CD4-positive, alpha-beta T cell treated with Interleukin-21 for 1 hour (primary cell): ENCODE results near the gene NTN3.
"Not testable (repeated sequence)": the region's sequence is repeated elsewhere in the genome, so short reads cannot be mapped to it uniquely, and the experiment has no call there.

ENCODE experiments used
- DNase-seq: peaks from one replicate; pipeline ENCODE4 v3.0.0-alpha.2; 2020

NTN3 gene

DNA sequence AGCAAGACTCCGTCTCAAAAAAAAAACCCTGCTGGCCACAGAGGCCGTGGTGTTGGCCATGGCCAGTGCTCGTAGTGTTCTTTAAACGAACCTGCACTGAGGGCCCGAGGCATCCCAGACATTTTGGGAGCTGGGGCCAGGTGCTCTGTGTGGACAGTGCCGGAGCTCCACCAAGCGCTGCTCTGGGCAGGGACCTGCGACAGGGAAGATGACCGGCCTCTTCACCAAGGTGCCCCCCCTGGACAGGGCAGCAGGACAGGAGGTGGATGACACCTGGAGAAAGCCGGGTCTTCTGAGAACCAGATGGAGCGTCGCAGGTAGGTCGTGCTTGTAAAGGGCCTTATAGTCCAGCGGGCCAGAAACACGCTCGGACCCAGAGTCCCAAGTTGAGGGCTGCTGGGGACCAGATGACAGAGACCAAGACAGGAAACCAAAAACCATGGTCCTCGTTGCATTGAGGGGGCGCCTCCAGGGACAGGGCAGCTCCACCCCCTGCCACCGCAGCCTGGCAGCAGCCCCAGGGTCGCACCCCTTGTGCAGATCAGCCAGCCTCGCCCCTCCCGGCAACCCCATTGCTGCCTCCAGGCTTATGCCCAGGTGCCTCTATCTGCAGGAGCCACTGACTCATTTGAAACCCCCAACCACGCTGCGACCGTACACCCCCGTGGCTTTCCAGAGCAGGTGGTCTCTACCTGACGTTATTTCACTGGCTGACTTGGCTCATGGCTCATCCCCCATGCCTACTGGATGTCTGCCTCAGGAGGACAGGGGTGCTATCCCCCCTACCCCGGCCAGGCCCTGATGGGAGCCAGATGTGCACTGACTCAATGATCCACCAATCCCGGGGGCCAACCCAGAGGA is 4.2 kb upstream of the NTN3 start:
- DNase-seq: no peak

DNA sequence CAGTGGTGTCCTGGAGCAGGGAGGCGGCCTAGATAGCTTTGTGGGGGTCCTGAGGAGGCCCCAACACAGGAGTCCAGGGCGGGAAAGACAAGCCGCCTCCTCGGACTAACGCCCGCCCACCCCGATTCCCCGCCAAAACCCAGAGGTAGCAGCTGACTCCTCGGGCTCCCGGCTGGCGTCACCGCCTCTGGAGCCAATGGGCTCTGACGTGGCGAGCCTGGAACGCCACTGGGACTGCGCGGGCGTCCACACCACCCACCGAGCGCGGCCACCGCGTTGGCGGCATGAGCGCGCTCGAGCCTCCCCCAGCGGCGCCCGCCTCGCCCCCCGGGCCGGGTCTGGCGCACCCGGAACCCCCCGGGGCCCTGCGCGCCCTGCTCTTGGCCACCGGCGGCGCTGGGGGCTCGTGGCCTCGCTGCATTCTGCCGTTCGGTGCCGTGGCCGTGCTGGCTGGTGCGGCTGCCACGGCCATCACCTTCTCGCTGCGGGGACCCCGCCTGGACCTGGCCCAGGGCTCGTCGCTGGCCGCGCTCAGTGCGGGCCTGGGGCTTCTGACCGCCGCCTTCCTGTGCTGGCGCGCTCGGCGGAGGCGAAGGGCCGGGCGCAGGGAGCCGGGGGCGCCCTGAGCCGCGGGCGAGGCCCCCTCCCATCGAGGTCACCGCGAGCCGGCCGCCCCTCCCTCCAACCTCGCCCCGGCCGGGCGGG is 3.4 kb upstream of the NTN3 start:
- DNase-seq: no peak

GRCh38 chr16:2468233-2468724 is 2.8 kb upstream of the NTN3 start:
- no peak for DNase-seq

DNA sequence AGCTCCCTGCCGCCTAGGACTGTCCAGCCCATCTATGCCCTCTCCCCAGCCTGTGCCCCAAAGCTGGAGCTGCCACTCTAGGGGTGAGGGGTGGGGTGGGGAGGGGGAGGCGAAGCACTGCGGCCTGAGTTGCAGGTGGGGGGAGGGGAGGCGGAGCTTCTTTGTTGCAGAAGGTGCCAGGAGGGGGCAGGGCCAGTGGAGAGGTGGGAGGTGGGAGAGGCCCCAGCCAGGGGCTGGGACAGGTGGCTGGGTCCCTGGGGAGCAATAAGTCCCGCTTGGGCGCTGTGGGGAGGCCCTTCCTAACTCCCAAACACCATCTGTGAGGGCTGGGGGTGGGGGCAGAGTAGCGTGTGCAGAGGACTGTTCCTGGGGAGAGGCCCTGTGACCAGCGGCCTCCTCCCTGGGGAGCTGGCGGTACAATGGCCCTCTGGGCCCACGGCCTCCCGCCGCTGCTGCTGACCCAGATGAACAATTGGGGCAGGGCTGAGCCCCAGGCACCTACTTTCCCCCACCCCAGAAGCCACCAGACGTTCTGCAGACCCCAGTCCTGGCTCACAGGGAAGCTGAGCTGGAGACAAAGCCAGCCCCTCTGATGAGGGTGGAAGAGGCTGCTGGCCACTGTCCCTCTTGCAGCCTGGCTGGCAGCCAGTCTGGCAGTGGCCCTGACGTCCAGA is 2.2 kb upstream of the NTN3 start:
- DNase-seq: no peak

GRCh38 chr16:2469399-2470233 is 1.5 kb upstream of the NTN3 start:
- DNase-seq: no peak

DNA sequence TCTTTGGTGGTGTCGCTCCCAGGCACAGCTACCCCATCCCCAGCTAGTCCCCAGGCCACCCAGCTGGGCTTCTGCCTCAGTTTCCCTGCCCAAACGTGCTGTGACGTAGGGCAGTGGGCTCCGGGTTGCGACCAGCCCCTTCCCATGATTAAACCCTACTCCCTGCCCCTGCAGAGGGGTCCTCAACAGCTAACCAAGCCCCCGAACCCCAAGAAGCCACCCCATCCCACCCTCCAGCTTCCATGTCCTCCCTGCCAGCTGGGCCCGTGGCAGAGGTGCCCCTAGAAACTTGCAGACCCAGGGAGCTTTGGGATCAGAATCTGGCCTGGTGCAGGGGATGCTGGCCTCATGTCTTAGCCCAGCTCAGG is 879 bp upstream of the NTN3 start:
- no peak for DNase-seq

- no peak for DNase-seq
These were observed 488 bp upstream of the NTN3 start for GRCh38 chr16:2470603-2471015.

- no peak for DNase-seq
These were observed 773 bp downstream of the NTN3 start for GRCh38 chr16:2471653-2472487.

DNA sequence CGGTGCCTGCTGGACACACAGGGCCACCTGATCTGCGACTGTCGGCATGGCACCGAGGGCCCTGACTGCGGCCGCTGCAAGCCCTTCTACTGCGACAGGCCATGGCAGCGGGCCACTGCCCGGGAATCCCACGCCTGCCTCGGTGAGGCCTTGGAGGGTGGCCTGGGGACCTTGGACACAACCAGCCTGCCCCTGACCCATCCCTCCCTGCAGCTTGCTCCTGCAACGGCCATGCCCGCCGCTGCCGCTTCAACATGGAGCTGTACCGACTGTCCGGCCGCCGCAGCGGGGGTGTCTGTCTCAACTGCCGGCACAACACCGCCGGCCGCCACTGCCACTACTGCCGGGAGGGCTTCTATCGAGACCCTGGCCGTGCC is 1.4 kb downstream of the NTN3 start:
- no peak for DNase-seq

DNA sequence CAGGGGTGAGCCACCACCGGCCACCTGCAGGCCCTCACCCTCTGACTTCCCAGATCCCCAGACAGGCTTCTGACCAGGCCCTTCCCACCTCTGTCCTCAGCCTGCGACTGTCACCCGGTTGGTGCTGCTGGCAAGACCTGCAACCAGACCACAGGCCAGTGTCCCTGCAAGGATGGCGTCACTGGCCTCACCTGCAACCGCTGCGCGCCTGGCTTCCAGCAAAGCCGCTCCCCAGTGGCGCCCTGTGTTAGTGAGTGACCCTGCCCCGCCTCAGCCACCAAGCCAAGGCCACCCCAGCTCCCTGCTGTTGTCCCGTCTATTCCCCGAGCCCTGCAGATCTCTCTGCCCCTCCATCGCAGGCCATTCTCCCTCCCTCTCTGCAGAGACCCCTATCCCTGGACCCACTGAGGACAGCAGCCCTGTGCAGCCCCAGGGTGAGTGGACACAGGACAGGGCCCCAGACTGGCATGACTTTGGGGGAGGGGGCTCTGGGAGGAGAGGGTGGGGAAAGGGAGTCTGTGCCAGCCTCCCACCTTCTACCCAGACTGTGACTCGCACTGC is 1.9 kb downstream of the NTN3 start:
- no peak for DNase-seq

DNA sequence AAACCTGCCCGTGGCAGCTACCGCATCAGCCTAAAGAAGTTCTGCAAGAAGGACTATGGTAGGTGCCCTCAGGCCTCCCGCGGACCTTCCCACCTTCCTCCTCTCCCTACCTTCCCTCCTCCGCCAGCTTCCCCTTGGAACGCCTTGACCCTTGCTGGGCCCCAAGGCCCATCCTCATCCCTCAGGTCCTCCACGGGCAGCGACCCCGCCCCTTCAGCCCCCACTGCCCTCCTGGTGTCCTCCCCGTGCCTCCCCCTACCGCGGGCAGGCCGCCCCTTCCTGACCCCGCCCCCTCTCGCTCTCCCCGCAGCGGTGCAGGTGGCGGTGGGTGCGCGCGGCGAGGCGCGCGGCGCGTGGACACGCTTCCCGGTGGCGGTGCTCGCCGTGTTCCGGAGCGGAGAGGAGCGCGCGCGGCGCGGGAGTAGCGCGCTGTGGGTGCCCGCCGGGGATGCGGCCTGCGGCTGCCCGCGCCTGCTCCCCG is 2.4 kb downstream of the NTN3 start:
- DNase-seq: peak; percentile 29

DNA sequence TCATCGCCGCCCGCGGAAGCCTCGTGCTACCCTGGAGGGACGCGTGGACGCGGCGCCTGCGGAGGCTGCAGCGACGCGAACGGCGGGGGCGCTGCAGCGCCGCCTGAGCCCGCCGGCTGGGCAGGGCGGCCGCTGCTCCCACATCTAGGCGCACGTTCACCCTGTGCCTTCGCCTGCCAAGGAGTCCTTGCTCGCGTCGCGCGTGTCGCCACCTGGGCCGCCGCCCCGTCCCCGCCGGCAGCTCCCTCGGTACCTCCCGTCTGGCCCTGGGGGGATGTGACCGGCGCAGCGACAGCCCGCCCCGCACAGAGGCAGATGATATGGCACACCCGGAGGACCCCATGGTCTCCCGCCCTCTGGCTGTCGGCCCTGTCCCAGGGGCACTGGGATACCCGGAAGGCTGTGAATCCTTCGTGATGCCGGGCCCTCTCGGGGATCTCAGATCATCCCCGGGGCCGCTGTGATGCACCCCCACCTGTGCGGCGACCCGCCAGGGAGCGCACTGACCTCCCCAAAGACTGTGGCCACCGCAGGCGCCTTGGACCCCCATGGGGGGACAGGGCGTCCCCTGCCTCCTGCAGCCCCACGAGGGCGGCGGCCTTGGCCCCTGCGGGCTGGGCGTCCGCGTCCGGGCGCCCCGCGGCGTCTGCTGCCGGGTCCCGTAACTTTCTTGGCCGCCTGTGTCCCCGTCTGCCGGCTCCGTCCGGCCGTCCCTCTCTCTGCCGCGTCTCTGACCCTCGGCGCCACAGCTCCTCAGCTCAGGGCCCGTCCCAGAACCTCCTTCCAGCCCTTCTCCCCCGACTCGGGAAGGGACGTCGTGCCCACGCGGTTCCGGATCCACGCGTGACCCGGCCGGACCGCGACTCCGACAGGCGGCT is 3.1 kb downstream of the NTN3 start:
- peak; percentile 67 for DNase-seq

DNA sequence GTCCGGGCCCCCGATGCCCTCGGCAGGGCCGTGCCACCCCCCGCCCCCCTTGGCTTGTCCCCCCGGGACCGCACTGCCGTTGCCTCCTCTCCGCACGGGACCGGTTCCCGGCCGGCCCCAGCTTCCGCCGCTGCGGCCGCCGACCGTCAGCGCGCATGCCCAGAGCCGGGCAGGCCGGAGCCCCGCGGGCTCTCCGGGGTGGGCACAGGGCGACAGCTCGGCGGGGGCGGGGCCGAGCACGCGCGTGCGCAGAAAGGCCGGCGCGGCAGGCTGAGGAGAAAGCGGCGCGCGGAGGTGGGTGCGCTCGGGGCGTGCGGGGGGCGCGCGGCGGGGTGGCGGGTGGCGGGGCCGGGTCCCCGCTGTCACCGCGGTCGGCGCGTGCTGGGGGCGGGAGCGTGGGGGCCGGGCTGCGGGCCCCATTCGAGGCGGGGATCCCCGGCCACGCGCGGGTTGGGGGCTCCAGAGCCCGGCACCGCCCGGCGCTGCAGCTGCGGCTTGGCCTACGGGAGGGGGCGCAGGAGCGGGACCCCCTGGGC is 3.8 kb downstream of the NTN3 start, which contains the start of gene TBC1D24:
TSS of gene TBC1D24 (plus strand) at position 251 of the 536 bp plus-strand sequence. CDS start 21,022 bp downstream, outside the sequence.
- peak; percentile 86 for DNase-seq

DNA sequence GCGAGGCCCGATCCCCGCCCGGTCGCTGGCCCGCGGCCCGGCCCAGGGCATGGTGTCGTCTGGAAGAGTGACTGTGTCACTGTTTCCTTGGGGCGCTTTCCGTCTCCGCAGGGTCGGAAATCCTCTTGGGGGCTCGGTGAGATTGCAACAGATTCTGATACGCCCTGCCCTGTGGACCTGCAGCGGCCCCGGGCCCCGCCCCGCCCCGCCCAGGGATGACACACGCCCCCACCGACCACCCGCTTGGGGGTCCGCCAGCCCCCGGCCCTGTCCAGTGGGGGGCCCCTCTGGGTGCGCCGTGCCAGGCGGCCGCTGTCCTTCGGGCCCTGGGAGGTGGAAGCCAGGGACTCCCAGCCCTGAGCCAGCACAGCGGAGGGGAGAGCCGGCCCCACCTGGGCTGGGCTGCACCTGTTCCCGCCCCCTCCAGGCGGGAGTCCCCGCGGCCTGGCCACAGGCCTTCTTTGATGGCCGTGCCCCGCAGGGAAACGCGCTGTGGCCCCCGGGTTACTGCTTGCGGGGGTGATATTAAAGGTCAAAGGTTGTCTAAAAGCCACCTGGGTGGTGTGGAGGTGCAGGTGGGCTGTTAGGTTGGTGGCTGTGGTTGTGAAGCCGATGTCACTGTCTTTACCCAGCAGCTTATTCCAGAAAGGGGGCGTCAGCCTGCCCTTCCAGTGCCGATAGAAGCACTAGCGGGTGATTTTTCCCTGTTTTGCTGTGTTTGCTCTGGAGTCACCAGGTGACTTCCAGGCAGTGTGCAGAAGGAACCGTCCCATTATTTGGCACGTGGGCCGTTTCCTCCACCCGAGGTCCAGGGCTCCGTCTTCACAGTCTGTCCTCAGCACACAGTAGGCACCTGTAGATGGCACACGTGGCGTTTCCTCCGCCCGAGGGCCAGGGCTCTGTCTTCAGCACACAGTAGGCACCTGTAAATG is 4.6 kb downstream of the NTN3 start:
- peak; percentile 40 for DNase-seq

GRCh38 chr16:2476345-2476720 is 5.2 kb downstream of the NTN3 start:
- DNase-seq: no peak

- DNase-seq: no peak
These were observed 5.6 kb downstream of the NTN3 start for GRCh38 chr16:2476741-2477140.

GRCh38 chr16:2477327-2477726 is 6.2 kb downstream of the NTN3 start:
- no peak for DNase-seq

DNA sequence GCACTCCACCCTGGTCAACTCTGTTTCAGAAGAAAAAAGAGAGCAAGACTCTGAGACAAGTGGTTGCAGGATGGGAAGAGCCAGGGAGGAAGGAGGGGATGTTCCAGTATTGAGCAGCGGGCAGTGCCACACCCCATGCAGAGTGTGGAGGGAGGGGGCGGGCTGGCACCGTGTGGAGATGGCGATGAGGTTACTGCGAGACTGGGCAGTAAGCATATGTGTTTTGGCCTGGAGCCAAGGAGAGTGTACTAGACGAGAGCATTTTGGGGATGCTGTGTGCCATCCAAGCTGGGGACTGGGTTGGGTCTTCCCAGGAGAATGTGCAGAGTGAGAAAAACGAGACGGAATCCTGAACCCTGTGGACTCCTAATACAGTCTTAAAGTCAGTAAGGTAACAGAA is 7.2 kb downstream of the NTN3 start:
- DNase-seq: no peak

- not testable (repeated sequence) for DNase-seq
These were observed 8.9 kb downstream of the NTN3 start for GRCh38 chr16:2479996-2480395.
